HG02938 (cell line): ENCODE results near the gene AAK1.

Experiments
- ATAC-seq: cut with Tn5 transposase; IDR thresholded peaks from one replicate; pipeline ENCODE4 v1.9.1; 2021; ENCODE audit warnings: mild to moderate bottlenecking, moderate library complexity; ENCODE audit not compliant: unreplicated experiment

Gene AAK1

DNA sequence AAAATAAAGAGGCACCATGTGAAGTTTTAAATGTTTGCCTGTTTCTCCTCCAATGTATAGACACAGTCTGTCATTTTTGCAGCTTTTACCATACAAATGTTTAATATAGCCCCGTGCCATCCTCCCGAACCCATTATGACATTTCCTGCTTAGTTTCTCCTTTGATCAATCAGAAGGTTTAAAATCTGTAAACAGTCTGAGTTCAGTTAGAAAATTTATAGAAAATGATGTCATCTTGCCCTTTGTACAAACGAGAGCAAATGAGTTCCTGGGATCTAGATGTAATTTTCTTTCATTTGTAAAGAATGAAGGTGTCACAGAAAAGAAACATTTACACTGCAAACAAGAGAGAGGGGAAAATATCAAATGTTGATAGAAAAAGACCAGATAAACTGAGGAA lies 143.6 kb downstream of the AAK1 start:
- no peak for ATAC-seq

DNA sequence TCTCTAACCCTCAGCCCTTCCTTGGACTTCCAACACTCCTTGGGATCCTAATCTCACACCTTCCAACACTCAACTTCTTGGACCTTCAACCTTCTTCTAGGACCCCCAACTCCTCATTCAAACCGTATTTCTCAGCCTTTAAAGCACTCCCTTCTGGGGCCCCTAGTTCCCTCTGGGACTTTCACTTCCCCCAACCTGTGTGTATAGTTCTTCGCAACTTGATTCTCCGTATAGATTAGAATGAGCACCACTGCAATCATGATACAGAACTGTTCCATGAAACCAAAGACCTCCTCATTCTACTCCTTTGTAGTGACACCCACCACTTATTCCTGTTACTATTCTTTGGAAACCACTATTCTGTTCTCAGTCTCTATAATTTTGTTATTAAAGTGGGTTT lies 144.3 kb downstream of the AAK1 start:
- ATAC-seq, result no peak

DNA sequence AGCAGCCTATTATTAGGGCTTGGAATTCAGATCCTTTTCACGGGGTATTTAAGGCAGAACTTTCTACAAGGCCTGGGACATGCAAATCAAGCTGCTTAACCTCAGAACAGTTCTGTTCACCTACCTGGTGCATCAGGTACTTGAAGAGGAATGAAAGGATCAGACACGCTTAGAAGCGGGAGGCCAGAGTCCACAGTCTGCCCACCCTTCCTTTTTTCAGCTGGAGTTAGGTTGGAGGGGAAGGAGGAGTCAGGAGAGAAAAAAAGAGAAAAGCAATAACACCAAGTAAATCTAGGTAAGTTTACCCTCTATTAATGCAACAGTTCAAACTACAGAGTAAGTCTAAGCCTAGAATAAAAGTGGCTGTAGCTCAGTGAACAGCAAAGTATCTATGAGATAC lies 147.7 kb downstream of the AAK1 start:
- ATAC-seq, result no peak

DNA sequence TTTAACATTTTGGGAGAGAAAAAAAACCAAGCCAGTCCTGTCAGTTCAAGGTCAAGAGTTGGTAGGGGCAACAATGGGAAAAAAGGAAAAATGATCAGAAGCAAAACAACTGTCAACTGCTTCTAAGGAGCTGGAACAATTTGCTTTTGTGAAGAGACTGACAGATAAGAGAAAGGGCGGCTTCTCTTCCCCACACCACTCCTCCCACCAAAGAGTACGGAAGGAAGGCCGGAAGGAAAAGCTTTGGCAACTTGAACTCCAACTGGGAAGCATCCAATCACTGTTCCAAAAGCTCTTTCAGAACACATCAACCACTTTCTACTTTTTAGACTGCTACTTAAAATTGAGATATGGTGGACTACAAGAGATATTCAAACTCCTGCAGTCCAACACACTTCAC lies 148.5 kb downstream of the AAK1 start:
- no peak for ATAC-seq

DNA sequence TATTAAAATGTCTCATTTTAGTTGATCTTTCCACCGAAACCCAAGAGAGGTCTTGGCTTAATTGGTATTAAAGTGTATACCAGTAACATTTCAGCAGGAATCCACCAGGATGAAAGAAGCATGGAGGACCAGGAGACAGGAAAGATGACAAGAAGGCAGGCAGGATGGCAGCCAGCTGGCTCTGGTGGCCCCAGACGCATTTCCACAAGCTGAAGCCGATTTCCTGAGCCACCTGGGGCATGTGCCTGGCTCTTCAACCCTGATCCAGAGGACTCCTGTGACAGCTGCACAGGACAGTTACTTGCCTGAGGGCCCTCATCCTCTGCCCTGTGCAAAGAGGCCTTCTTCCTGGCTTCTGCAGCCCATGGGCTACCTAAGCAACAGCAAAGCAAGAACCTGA lies 149.4 kb downstream of the AAK1 start:
- ATAC-seq, result no peak

DNA sequence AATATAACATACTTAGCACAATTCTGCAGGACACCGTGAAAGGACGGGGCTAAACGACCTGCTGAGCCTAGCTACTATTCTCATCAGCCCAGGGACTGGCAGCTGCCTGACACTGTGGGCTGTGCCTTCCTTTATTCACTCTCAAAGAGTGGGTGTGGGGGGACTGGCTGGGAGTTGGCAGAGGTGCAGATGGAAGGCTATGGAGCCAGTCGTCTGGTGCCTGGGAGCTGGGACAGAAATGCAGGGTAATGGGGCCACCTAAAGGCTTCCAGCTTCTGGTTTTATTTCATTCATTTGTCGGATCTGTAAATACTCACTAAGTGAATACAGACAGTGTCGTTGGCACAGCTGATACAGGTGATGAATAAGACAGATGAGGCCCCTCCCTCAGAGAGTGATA lies 150.3 kb downstream of the AAK1 start:
- ATAC-seq, result no peak

DNA sequence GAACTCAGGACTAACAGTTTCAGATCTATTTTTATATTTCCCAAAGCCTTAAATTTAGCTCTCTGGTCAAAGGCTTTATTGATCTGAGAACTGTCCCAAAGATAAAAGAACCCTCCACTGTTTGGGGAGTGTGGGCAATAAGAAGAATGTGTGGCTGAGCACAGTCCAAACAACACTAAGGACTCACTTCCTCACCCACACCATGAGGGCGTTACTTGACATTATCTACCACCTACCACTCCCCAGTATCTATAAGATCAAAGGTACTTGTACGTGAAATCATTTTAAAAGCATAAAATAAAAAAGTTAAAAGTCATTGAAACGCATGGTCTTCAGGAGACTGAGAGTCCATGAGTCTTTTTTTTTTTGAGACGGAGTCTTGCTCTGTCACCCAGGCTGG lies 151.7 kb downstream of the AAK1 start:
- ATAC-seq, result no peak

DNA sequence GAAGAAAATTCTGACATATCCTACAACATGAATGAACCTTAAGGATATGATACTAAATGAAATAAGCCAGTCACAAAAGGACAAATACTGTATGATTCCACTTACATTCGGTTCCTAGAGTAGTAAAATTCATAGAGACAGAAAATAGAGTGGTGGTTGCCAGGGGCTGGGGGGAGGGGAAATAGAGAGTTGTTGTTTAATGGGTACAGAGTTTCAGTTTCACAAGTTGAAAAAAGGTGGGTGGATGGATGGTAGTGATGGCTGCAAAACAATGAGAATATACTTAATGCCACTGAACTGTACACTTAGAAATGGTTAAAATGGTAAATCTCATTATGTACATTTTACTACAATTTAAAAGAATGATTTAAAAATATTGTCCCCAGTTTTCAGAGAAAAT lies 153.1 kb downstream of the AAK1 start:
- ATAC-seq, result no peak

DNA sequence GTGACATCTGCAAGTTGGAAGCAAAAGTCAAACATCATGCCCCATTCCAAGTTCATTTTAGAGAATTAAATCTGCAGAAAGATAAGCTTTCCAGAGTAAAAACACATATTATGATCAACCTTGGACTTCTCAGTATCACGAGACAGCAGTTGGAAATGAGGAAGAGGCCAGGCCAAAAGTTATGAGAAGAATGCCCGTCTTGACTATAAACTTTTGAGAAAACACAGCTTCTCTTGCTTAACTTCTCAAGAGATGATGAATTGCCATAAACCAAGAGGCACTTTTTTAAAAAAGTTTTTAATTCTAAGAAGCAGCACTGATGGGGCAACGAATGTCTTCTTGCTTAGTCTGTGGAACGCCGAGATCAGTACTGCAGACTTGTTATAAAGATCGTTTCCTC lies 153.7 kb downstream of the AAK1 start:
- ATAC-seq, result no peak

DNA sequence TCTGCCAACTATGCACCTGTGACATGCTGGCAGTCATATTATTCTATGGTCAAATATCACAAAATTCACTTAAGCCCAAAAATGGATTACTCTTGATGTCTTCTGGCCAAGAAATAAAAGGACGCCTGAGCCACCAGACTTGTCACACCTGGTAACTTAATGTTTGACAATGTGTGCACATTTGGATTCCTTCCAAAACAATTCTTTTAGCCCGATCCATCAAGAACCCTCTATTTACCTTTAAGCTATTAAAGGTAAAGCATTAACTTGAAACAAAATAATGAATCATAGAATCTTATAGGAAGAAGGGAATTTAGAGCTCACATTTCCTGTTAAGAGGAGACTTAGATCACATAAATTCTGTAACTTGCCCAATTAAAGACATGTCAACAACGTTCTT lies 159.8 kb downstream of the AAK1 start:
- no peak for ATAC-seq

DNA sequence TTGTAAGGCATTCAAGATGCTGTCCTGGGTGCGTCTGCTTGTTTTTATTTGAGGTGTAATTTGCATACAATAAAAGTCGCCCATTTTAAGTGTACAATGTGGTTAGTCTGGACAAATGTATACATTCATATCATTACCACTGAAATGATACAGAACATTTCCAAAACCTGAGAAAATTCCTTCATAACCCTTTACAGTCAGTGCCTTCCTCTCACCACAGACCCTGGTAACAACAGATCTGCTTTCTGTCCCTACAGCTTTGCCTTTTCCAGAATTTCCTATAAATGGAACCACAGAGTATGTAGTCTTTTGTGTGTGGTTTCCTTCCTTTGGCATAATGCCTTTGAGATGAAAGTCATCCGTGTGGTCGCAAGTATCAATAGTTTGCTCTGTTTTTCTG lies 160.5 kb downstream of the AAK1 start:
- no peak for ATAC-seq

DNA sequence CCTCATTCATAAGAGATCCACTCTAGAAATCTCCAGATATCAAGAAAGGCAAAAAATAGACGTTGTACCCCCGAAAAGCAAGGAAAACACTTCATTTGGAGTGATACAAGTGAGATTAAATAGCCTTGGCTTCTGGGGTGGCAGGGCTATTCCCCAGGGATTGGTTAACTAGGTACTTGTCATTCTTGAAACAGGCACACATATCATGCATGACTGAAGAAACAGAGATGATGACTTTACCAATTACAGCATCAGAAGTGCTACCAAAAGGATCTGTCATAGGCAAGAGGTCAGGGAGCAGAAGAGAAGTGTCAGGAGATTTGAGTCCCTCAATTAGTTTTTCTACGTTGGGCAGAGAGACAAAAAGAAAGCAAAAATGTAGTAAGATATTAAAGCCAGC lies 161.1 kb downstream of the AAK1 start:
- no peak for ATAC-seq

DNA sequence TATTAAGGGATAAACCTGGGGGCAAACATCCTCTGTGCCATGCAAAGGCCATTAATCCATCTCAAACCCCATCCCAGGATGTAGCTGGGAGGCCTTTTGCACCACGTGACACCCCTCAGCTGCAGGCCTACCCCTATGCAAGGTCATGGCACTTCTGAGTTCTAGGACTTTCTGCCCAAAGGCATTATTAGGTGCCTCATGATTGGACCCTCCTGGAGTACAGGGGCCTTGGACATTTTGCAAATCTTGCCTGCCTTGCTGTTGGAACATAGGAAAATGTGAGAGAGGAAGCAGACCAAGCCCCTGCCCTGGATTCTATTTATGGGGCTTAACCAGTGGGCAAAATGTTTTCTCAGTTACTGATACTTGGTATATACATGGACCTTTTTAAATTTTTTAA lies 162.1 kb downstream of the AAK1 start:
- ATAC-seq, result no peak

DNA sequence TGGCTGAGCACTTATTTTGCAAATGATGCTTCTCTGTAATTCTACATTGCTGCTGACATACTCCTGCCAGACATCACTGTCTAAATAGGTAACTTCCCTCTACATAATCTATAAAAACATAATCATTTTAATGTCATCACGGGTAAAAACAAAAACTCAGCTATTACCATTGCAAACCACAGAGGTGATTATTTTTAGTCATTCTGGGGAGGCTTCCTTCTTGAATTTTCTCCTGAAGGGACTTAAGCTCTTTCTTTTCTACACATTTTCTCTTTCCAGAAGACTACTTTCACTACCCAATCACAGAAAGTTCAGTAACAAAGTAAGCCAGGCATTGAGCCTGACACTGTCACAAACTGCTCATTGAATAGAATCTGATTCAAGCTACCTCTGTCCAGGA lies 165.9 kb downstream of the AAK1 start:
- no peak for ATAC-seq

DNA sequence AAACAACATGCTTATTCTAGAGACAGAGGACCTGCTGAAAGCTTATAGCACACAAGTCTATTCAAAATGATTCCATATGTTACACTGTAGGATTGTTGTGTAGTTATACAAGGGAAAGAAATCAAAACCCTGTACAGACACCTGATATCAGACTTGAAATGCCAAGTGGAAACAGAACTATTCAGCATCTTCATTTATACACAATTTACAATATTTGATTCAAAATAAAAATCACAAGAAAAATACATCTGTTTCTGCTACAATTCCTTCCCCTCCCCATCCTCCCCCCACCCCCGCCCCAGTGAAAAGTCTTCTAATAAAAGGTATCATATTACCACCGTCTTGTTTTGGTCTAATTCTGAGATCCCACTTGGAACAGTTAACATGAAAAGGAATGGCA lies 168.9 kb downstream of the AAK1 start:
- ATAC-seq, result no peak

DNA sequence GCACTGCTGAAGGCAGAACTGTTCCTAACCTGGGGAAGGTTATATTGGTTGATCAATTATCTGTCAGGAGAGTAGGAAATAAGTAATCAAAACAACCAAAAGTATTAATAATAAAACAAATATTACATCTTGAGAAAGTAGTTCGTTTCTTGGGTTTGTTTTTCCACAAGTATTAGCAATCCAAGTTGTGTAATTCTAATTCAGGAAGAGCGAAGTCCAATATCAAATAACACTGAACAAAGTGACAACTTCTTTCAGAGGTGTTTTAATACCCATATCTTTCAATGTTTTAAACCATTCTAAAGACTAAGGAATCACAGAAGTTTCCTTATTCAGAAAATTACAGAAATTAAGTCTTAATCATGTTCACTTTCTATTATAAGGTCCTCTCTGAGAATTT lies 171.7 kb downstream of the AAK1 start:
- no peak for ATAC-seq

DNA sequence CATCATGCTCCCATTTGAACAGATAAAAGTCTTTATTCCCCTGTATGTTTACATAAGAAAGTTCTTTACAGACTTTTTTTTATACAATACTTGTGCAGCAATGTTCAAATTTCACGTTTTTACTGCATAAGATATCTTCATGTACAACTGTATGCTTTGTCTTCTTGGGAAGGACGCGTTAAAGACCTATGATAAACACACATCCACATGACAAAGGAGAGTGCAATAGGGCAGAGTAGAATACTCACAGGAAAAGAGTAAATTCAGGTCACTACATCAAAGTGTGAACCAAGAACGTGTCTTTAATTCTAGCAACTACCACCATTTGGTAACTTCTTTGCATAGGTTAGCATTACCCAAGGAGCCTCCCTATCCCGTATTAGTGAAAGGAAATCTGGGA lies 172.6 kb downstream of the AAK1 start:
- ATAC-seq, result no peak

DNA sequence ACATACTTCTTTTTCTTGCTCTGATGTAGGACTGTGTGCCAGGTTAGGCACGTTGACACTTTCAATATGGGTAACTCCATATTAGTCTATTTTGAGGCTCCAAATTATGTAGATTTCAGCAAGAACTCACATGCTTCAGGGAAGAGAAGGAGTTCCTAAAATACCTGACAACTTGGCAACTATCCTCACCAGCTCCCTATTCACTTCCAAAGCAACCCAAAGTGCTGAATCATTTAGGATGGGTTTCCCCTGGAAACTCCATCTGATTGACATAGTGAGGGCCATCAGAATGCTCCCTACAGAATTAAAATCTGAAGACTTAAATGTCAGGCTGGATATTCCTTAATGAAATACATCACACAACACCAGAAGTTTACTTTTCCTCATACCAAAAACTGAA lies 173.8 kb downstream of the AAK1 start:
- no peak for ATAC-seq

DNA sequence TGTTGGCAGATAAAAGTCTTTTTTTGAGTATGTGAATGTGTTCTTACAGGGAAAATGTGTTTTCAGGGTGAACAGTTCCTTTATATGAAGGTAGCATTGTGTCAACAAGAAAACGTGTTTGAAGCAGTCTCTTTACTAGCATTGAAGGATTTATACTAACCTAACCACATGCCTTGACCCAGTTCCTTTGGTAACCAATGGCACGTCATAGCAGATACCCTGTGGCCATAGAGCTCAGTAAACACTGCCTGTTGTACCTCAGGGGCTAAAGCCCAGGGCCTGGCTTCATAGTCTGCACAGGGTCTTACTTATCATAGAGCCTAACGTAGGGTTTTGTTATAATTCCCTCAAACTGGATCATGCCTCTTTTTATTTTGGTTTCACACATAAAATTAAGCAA lies 174.2 kb downstream of the AAK1 start:
- ATAC-seq, result no peak

DNA sequence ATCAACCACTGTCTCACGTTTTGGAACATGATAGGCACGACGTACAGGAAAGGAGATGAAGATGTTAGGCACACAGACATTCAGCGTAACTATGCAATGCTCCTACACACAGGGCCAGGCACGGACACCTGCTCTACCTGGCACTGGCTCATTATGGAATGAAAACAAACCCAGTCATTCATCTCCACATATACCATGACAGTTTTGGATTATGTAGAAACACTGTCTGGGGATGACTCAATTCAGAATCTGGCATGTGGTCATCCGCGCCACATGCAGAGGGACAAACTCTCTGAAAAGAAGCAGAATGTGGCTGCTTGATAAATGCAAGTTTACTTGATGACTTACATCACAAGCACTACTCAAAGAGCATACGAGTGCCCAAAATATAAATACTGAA lies 176.8 kb downstream of the AAK1 start:
- no peak for ATAC-seq

DNA sequence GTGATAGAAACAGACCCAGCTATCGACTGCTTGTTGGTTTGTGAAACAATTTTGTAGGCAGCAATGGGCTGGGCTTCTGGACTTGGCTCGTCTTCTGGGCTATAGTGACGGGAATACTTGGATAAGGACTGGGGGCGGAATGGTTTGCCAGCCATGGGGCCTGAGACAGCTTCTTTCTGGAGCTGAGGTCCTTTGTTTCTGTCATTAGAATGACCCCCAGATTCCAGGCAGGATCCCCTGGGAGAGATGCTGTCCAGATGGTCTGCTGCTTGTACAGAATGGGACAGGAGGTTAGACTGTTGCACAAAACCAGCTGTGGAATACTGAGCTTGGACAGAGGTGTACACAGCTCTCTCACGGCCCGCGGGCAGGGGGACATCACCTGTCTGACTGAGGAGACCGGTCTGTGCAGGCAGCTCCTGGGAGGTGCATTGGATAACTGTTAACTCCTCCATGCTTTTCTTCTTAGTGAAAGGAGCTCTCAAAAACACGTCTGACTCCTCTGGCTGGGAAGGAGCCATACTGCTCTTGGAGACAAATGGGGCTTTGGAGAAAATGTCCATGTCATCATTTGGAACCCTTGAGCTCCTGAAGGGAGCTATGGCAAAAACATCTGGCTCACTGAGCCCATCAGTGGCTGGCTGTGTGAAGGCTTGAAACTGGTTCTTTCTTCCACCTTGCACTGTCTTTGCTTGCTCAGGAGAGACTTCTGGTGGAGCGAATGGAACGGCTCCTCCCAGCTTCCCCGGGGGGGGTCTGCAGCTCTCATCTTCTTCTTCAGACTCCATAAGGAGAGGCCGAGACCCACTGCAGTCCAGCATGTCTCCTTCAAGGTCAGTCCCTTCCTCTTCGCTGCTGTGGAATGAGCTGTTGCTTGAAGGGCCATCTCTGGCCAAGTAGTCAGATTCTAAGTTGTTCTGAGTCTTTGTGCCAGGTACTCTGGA lies 177.8 kb downstream of the AAK1 start:
- ATAC-seq, result no peak

DNA sequence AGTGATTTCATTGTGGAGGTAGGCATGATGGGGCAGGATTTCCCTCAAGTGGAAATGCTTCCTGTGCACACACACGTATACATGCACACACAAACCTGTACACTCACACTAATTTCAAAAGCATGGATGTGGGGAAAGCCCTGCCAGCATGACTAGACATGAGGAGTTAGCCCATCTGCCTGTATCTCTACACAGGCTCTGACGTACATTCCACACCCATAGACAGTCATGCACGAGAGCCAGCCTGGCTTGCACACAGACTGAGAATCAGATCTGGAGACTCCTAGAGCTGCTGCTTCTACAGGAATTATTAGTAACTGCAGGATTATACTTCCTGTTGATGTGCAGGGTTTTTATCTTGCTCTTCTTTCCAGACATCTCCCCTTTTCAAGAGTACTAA lies 179.0 kb downstream of the AAK1 start:
- no peak for ATAC-seq

DNA sequence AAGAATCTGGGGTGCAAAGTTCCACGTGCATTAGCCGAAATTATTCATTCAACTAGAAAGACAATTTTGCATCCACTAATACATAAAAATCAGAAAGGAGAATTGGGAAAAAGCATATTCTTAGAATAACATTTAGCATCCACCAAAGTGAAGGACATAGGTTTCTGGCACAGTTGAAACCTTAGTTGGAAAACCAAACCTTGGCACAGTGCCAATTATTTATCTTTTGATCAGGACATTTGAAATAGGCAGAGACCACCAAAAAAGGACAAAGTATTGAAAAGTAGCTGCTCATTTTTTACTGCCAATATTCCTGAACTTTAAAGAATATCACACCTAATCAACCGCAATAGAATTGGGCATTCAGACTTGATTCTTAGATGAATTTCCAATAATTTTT lies 180.8 kb downstream of the AAK1 start:
- no peak for ATAC-seq
